Activated effector memory CD4-positive, alpha-beta T cell treated with Interleukin-2 at 50 U/mL for 16 hours (primary cell): ENCODE data around the gene FBXO24.

Source experiments
- DNase-seq: peaks from one replicate; pipeline ENCODE4 v3.0.0-alpha.2; 2020

The FBXO24 gene

GRCh38 chr7:100626530-100627237, 40.6 kb downstream of the FBXO24 start:
- peak; percentile 89 for DNase-seq

GRCh38 chr7:100627238-100627549, 41.1 kb downstream of the FBXO24 start:
- DNase-seq: no peak

GRCh38 chr7:100629117-100629716, 43.1 kb downstream of the FBXO24 start:
- DNase-seq: no peak

GRCh38 chr7:100630066-100630465, 43.9 kb downstream of the FBXO24 start:
- DNase-seq: no peak

- DNase-seq: peak; percentile 53
These were observed 47.0 kb downstream of the FBXO24 start for GRCh38 chr7:100632951-100633717.

GRCh38 chr7:100639995-100640516, 53.9 kb downstream of the FBXO24 start:
- DNase-seq: no peak

- no peak for DNase-seq
These were observed 54.7 kb downstream of the FBXO24 start for GRCh38 chr7:100640517-100641440.

GRCh38 chr7:100641463-100641859, 55.3 kb downstream of the FBXO24 start, which contains the start of gene TFR2:
Gene TFR2, minus strand, starts transcription at chr7:100641552. Its CDS starts 43 bp downstream, at chr7:100641509.
- no peak for DNase-seq

GRCh38 chr7:100641860-100642533, 55.9 kb downstream of the FBXO24 start:
- no peak for DNase-seq

GRCh38 chr7:100642534-100642907, 56.4 kb downstream of the FBXO24 start:
- DNase-seq: no peak

GRCh38 chr7:100649826-100650565, 63.9 kb downstream of the FBXO24 start:
- DNase-seq: no peak
